Glutamatergic neuron (in vitro differentiated cells): ENCODE measurements around the gene CDRT4. TPM values are rescaled to one million over a fixed set of nuclear protein-coding genes. Genes with fewer than 3 reads are reported as not detected.

Experiments used
- DNase-seq: peaks from one replicate; pipeline ENCODE4 v3.0.0; 2022
- H3K27ac Mint-ChIP-seq: one replicate; pipeline ENCODE4 v1.8.0; 2020; ENCODE audit warnings: mild to moderate bottlenecking, mixed read lengths, inconsistent platforms; ENCODE audit not compliant: unreplicated experiment
- H3K27me3 Mint-ChIP-seq: one replicate; pipeline ENCODE4 v1.8.0; 2020; ENCODE audit warnings: mild to moderate bottlenecking, moderate library complexity, mixed read lengths, inconsistent platforms; ENCODE audit not compliant: unreplicated experiment
- H3K36me3 Mint-ChIP-seq: one replicate; pipeline ENCODE4 v1.8.0; 2020; ENCODE audit warnings: mild to moderate bottlenecking, mixed read lengths, inconsistent platforms; ENCODE audit not compliant: unreplicated experiment
- H3K4me1 Mint-ChIP-seq: one replicate; pipeline ENCODE4 v1.8.0; 2020; ENCODE audit warnings: mild to moderate bottlenecking, low read depth, mixed read lengths, inconsistent platforms; ENCODE audit not compliant: unreplicated experiment
- H3K4me3 Mint-ChIP-seq: one replicate; pipeline ENCODE4 v1.8.0; 2020; ENCODE audit warnings: mild to moderate bottlenecking, mixed read lengths, inconsistent platforms; ENCODE audit not compliant: unreplicated experiment
- H3K9me3 Mint-ChIP-seq: one replicate; pipeline ENCODE4 v1.8.0; 2020; ENCODE audit warnings: mild to moderate bottlenecking, moderate library complexity, mixed read lengths, inconsistent platforms; ENCODE audit not compliant: unreplicated experiment
- CTCF ChIP-seq: fragments of 200-600 bp; sonication (generic); IDR thresholded peaks from one replicate; pipeline ENCODE4 v1.5.0; 2021; ENCODE audit not compliant: partially characterized antibody, unreplicated experiment
- total RNA-seq: library from RNA; stranded (reverse); fragmentation: NEBNext Ultra II Directional; extraction: Animal tissue kit (Norgen Biotek cat#: 25700); gene quantifications from one replicate; pipeline ENCODE4 v1.2.1, GENCODE V29; 2021; ENCODE audit not compliant: unreplicated experiment

Gene CDRT4
- total RNA-seq, 1 donor from 2014 or later = 13.1 TPM

- H3K27ac Mint-ChIP-seq = no peak overlapping the region
- no peaks in the 10 kb centered on the region for H3K4me1 Mint-ChIP-seq
- no peaks in the 10 kb centered on the region for H3K9me3 Mint-ChIP-seq
- DNase-seq = no peak
- no peaks in the 10 kb centered on the region for H3K27me3 Mint-ChIP-seq
- H3K4me3 Mint-ChIP-seq = no peak overlapping the region
- no peak for TF ChIP-seq CTCF
- H3K36me3 Mint-ChIP-seq = no peaks in the 10 kb centered on the region
Observed at GRCh38 chr17:15392326-15392741, 75.1 kb downstream of the CDRT4 start.

- no peak for TF ChIP-seq CTCF
Observed at GRCh38 chr17:15388356-15389041, 78.9 kb downstream of the CDRT4 start.

DNA sequence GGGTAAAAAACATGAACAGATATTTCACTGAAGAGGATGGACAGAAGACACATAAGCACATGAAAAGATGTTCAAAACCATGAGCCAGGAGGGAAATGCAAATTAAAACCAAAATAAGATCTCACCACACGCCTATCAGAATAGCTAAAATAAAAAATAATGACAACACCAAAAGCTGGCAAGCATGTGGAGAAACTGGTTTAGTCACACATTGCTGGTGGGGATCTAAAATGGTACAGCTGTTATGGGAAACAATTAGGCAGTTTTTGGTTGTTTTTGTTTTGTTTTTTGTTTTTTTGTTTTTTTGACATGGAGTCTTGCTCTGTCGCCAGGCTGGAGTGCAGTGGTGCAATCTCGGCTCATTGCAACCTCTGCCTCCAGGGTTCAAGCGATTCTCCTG is 81.3 kb downstream of the CDRT4 start:
- Mint-ChIP-seq H3K9me3 (no peaks in the 10 kb centered on the region), H3K4me3 (no peak overlapping the region), H3K4me1 (no peaks in the 10 kb centered on the region), H3K27me3 (no peaks in the 10 kb centered on the region), H3K27ac (no peak overlapping the region), H3K36me3 (no peaks in the 10 kb centered on the region)
- no peak for TF ChIP-seq CTCF
- DNase-seq = no peak

More at GRCh38 chr17:15388356-15389041, 78.9 kb downstream of the CDRT4 start:
- no peak for DNase-seq
- no peaks in the 10 kb centered on the region for H3K27me3 Mint-ChIP-seq
- no peaks in the 10 kb centered on the region for H3K36me3 Mint-ChIP-seq
- no peak overlapping the region for H3K27ac Mint-ChIP-seq
- H3K4me1 Mint-ChIP-seq = no peaks in the 10 kb centered on the region
- H3K9me3 Mint-ChIP-seq = no peaks in the 10 kb centered on the region
- H3K4me3 Mint-ChIP-seq = no peak overlapping the region

Other genes with a start within 250 kb of the CDRT4 start
- gene PMP22, start 202.3 kb downstream of the CDRT4 start, total RNA-seq = 0.56 TPM
- 0.54 TPM for gene TEKT3, start 126.0 kb downstream of the CDRT4 start, total RNA-seq
- 29.4 TPM for gene TVP23C, start 95.9 kb upstream of the CDRT4 start, total RNA-seq
- not detected for gene FBXW10B, start 152.1 kb upstream of the CDRT4 start, total RNA-seq
- 15.9 TPM for gene TRIM16, start 216.7 kb upstream of the CDRT4 start, total RNA-seq
- 229 TPM for gene ZNF286A, start 232.1 kb upstream of the CDRT4 start, total RNA-seq